IMR-90 (cell line): ENCODE data around the gene PATJ. TPM values are rescaled to one million over a fixed set of nuclear protein-coding genes. Genes with fewer than 3 reads are reported as not detected.

ENCODE experiments used
- ATAC-seq: fragments of 200-7000 bp; cut with Tn5 transposase; 2 replicates; pipeline ENCODE4 v1.9.1; 2020; ENCODE audit warnings: low read depth, mild to moderate bottlenecking, moderate library complexity
- BruUV-seq: library from RNA; stranded (reverse); fragments of 400-500 nt; replicated peaks from 2 replicates; lab custom pipeline; 2021; lab: Mats Ljungman, UMichigan
- CTCF ChIA-PET: fragments of 300-600 bp; formaldehyde crosslinking; extraction: SDS; loops from one replicate; lab custom pipeline; 2021; ENCODE audit warnings: antibody characterized with exemption; lab: Yijun Ruan, JAX
- POLR2A ChIA-PET: fragments of 300-600 bp; sonication (Branson Sonifier 250); formaldehyde crosslinking; loops from one replicate; lab custom pipeline; 2022; ENCODE audit warnings: antibody characterized with exemption; ENCODE audit not compliant: unreplicated experiment; lab: Charles Lee
- DNase-seq: peaks from one replicate; pipeline ENCODE4 v3.0.0; 2013
- H2AFZ ChIP-seq: replicated peaks from 2 replicates; pipeline ENCODE3; 2013; ENCODE audit warnings: low read length, mild to moderate bottlenecking; ENCODE audit not compliant: poor library complexity
- H2AK5ac ChIP-seq: 2 replicates; pipeline ENCODE4 v1.6.1; 2013; ENCODE audit warnings: low read depth, low read length, inconsistent platforms
- H2AK9ac ChIP-seq: replicated peaks from 2 replicates; pipeline ENCODE3; 2013; ENCODE audit warnings: mild to moderate bottlenecking, low read depth, low read length, moderate library complexity; ENCODE audit not compliant: poor library complexity
- H2BK120ac ChIP-seq: 2 replicates; pipeline ENCODE4 v1.6.1; 2013; ENCODE audit warnings: low read depth, low read length, inconsistent platforms
- H2BK15ac ChIP-seq: 3 replicates; pipeline ENCODE4 v1.6.1; 2013; ENCODE audit warnings: low read depth, low read length, inconsistent platforms
- H2BK20ac ChIP-seq: 2 replicates; pipeline ENCODE4 v1.6.1; 2013; ENCODE audit warnings: low read depth, mild to moderate bottlenecking, inconsistent platforms, low read length, moderate library complexity
- H2BK5ac ChIP-seq: 2 replicates; pipeline ENCODE4 v1.6.1; 2013; ENCODE audit warnings: mild to moderate bottlenecking, low read depth, low read length, inconsistent platforms; ENCODE audit not compliant: poor library complexity, severe bottlenecking
- H3K14ac ChIP-seq: replicated peaks from 2 replicates; pipeline ENCODE4 v1.6.1; 2013; ENCODE audit warnings: low read depth, low read length, inconsistent platforms
- H3K18ac ChIP-seq: 2 replicates; pipeline ENCODE4 v1.6.1; 2013; ENCODE audit warnings: low read depth, low read length, control low read depth
- H3K23ac ChIP-seq: 2 replicates; pipeline ENCODE4 v1.6.1; 2013; ENCODE audit warnings: low read depth, low read length, inconsistent platforms
- H3K27ac ChIP-seq: 2 replicates; pipeline ENCODE4 v1.5.1; 2013; ENCODE audit warnings: mild to moderate bottlenecking, control low read depth, low read length; ENCODE audit not compliant: insufficient read depth
- H3K27me3 ChIP-seq: 2 replicates; pipeline ENCODE4 v1.6.1; 2013; ENCODE audit warnings: low read length; ENCODE audit not compliant: control insufficient read depth, insufficient read depth
- H3K36me3 ChIP-seq: 2 replicates; pipeline ENCODE4 v1.6.1; 2013; ENCODE audit warnings: low read length, mixed read lengths; ENCODE audit not compliant: control insufficient read depth, insufficient read depth
- H3K4ac ChIP-seq: 2 replicates; pipeline ENCODE4 v1.6.1; 2013; ENCODE audit warnings: low read depth, low read length, inconsistent platforms
- H3K4me1 ChIP-seq: 2 replicates; pipeline ENCODE4 v1.6.1; 2013; ENCODE audit warnings: low read length, mixed read lengths; ENCODE audit not compliant: control insufficient read depth, insufficient read depth
- H3K4me2 ChIP-seq: 2 replicates; pipeline ENCODE4 v1.6.1; 2013; ENCODE audit warnings: low read depth, mild to moderate bottlenecking, control low read depth, low read length, moderate library complexity
- H3K4me3 ChIP-seq: 2 replicates; pipeline ENCODE4 v1.5.1; 2013; ENCODE audit warnings: low read depth, mild to moderate bottlenecking, control low read depth, low read length, moderate library complexity; ENCODE audit not compliant: insufficient read depth
- H3K56ac ChIP-seq: 2 replicates; pipeline ENCODE4 v1.6.1; 2013; ENCODE audit warnings: low read length, inconsistent platforms; ENCODE audit not compliant: insufficient read depth; ENCODE audit errors: extremely low read depth
- H3K79me1 ChIP-seq, 2 experiments: 2 replicates each; pipeline ENCODE4 v1.6.1; 2013; ENCODE audit warnings: low read length in 2 of 2, inconsistent platforms in 1 of 2, low read depth in 1 of 2
- H3K9ac ChIP-seq: 2 replicates; pipeline ENCODE4 v1.6.1; 2013; ENCODE audit warnings: low read depth, low read length, control low read depth
- H3K9me1 ChIP-seq: 2 replicates; pipeline ENCODE4 v1.6.1; 2013; ENCODE audit warnings: low read length, inconsistent platforms; ENCODE audit not compliant: insufficient read depth
- H3K9me3 ChIP-seq: 2 replicates; pipeline ENCODE4 v1.6.1; 2013; ENCODE audit warnings: low read length; ENCODE audit not compliant: control insufficient read depth, insufficient read depth
- H4K20me1 ChIP-seq: 2 replicates; pipeline ENCODE4 v1.6.1; 2013; ENCODE audit warnings: low read length, inconsistent platforms; ENCODE audit not compliant: insufficient read depth
- H4K5ac ChIP-seq: 2 replicates; pipeline ENCODE4 v1.6.1; 2013; ENCODE audit warnings: mild to moderate bottlenecking, low read depth, low read length, control low read depth
- H4K8ac ChIP-seq, 2 experiments: 2 replicates each; pipeline ENCODE4 v1.6.1; 2013; ENCODE audit warnings: low read depth in 2 of 2, low read length in 2 of 2, control low read depth in 1 of 2, inconsistent platforms in 1 of 2
- H4K91ac ChIP-seq: 2 replicates; pipeline ENCODE4 v1.6.1; 2013; ENCODE audit warnings: low read depth, low read length, inconsistent platforms; ENCODE audit not compliant: insufficient read depth
- BHLHE40 ChIP-seq: fragments of 150-350 bp; IDR thresholded peaks from 2 replicates; pipeline ENCODE4 v1.6.1; 2016; ENCODE audit warnings: mild to moderate bottlenecking, low read depth, low read length
- CEBPB ChIP-seq: IDR thresholded peaks from 2 replicates; pipeline ENCODE4 v1.6.1; 2012; ENCODE audit warnings: low read depth, low read length, improper control_type of control experiment
- CHD1 ChIP-seq: IDR thresholded peaks from 2 replicates; pipeline ENCODE4 v1.6.1; 2012; ENCODE audit warnings: low read depth, low read length, improper control_type of control experiment
- CTCF ChIP-seq: conservative IDR thresholded peaks from 2 replicates; pipeline ENCODE4 v1.5.1; 2012; ENCODE audit warnings: mild to moderate bottlenecking, low read depth, low read length, improper control_type of control experiment
- FOS ChIP-seq: fragments of 150-350 bp; IDR thresholded peaks from 2 replicates; pipeline ENCODE4 v1.6.1; 2016; ENCODE audit warnings: low read depth, low read length
- MAFK ChIP-seq: IDR thresholded peaks from 2 replicates; pipeline ENCODE4 v1.6.1; 2012; ENCODE audit warnings: low read depth, low read length, improper control_type of control experiment
- MAZ ChIP-seq: IDR thresholded peaks from 2 replicates; pipeline ENCODE4 v1.6.1; 2012; ENCODE audit warnings: low read depth, mild to moderate bottlenecking, low read length, improper control_type of control experiment, moderate library complexity, borderline replicate concordance
- MXI1 ChIP-seq: IDR thresholded peaks from 2 replicates; pipeline ENCODE4 v1.6.1; 2012; ENCODE audit warnings: low read depth, mild to moderate bottlenecking, low read length, moderate library complexity, borderline replicate concordance
- NFE2L2 ChIP-seq: fragments of 150-350 bp; IDR thresholded peaks from 2 replicates; pipeline ENCODE4 v1.6.1; 2016; ENCODE audit warnings: low read depth, mild to moderate bottlenecking, low read length
- POLR2A ChIP-seq: IDR thresholded peaks from 2 replicates; pipeline ENCODE4 v1.6.1; 2012; ENCODE audit warnings: mild to moderate bottlenecking, low read depth, low read length
- RAD21 ChIP-seq: IDR thresholded peaks from 2 replicates; pipeline ENCODE4 v1.6.1; 2012; ENCODE audit warnings: low read length, improper control_type of control experiment
- RCOR1 ChIP-seq: IDR thresholded peaks from 2 replicates; pipeline ENCODE4 v1.6.1; 2012; ENCODE audit warnings: mild to moderate bottlenecking, low read length, improper control_type of control experiment; ENCODE audit not compliant: insufficient replicate concordance
- RFX5 ChIP-seq: IDR thresholded peaks from 2 replicates; pipeline ENCODE4 v1.8.0; 2012; ENCODE audit warnings: low read depth, mild to moderate bottlenecking, low read length, moderate library complexity
- SMC3 ChIP-seq: fragments of 150-350 bp; IDR thresholded peaks from 2 replicates; pipeline ENCODE4 v1.6.1; 2016; ENCODE audit warnings: low read depth, mild to moderate bottlenecking, antibody characterized with exemption, low read length, moderate library complexity
- USF2 ChIP-seq: fragments of 150-350 bp; IDR thresholded peaks from 2 replicates; pipeline ENCODE4 v1.6.1; 2017; ENCODE audit warnings: mild to moderate bottlenecking, antibody characterized with exemption, low read length, low read depth
- WGBS, 2 experiments: methylation state at CpG; one replicate each; pipeline versions ENCODE4 v1.1.5 to v1.1.7; 2013; ENCODE audit warnings: missing lambda C conversion rate in 2 of 2; ENCODE audit not compliant: insufficient read length in 1 of 2; ENCODE audit errors: extremely low coverage in 2 of 2; 5-methylcytosine and 5-hydroxymethylcytosine counted together
- dilution Hi-C: fragments of 300-500 bp; cut with HindIII; formaldehyde crosslinking; loops from one replicate; pipeline ENCODE4 v1.14.3; 2018; ENCODE audit warnings: low sequenced_read_pairs; ENCODE audit not compliant: unreplicated experiment
- in situ Hi-C: fragments of 300-500 bp; cut with MboI; formaldehyde crosslinking; loops from 3 replicates; pipeline ENCODE4 v1.14.3; 2019; ENCODE audit warnings: low sequenced_read_pairs, inconsistent platforms, mixed read lengths
- intact Hi-C: fragments of 100-400 bp; cut with micrococcal nuclease; formaldehyde crosslinking; loops from 2 replicates; pipeline ENCODE4 v1.10.0; 2022
- polyA plus RNA-seq, 3 experiments: library from polyadenylated mRNA; depleted of rRNA; stranded (reverse); fragments of >200 nt; gene quantifications; 2 replicates each; pipeline ENCODE4 v1.2.3, GENCODE V29; 2012; ENCODE audit warnings: low replicate concordance in 1 of 3
- total RNA-seq: library from RNA; depleted of rRNA; stranded (reverse); fragments of >200 nt; gene quantifications from 2 replicates; pipeline ENCODE4 v1.2.3, GENCODE V29; 2012
- TF ChIP-seq, protein P1 (sequence below): fragments of 150-350 bp; IDR thresholded peaks from 2 replicates; pipeline ENCODE4 v1.6.1; 2016; ENCODE audit warnings: low read depth, mild to moderate bottlenecking, low read length, moderate library complexity, borderline replicate concordance

Gene PATJ
- total and polyA plus RNA-seq, 2 of the 4 experiments (the other 2 are of a cell fraction): 2.0 to 3.4 TPM

DNA sequence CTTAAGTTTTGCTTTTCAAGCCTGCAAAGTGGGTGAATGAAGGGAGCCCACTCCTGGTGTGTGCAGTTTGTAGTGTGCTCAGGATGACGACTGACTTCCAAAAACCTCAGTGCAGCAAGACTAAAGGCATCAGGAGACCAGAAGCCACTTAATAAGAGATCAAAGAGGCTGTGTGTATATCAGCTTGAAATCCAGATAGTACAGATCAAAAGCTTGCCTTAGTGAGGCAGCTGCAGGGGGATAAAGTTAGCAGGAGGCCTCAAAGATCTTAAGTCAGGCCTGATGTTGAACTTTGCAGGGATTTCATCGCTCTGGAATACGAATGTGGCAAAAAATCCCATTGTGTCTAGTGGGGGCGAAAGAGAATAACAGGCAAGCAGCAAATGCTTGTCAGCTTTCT lies 99.8 kb downstream of the PATJ start:
- H2BK120ac ChIP-seq: 0 out of 2 replicates have a peak overlapping the region, but pooled peaks have one; percentile 12
- H3K27me3 ChIP-seq: no peaks in the 10 kb centered on the region
- H3K4me2 ChIP-seq: no peak overlapping the region
- 86% methylated on average over 2 of the region's 4 CpGs; no CpG with 5 or more reads in 1 of the 2 experiments for WGBS, 2 experiments
- no peak overlapping the region; a peak in 1 of 4 replicates for H4K8ac ChIP-seq
- BruUV-seq: no TSS peak
- 0 out of 2 replicates have a peak, but pooled peaks cover 3% of the 10 kb centered on the region for H3K9me1 ChIP-seq
- dilution Hi-C loops: no loop called here
- H3K14ac ChIP-seq: peak overlapping the region; percentile 10; the same call in 1 of the 2 replicates
- POLR2A ChIA-PET: no interaction called here
- H3K9ac ChIP-seq: no peak overlapping the region
- CTCF ChIA-PET: interaction anchor here (0.6 kb wide), 1 partner anchor 673 kb away, joined by 3 read pairs; no protein-coding TSS in a partner anchor
- H2AK9ac ChIP-seq: no peak overlapping the region
- no peak overlapping the region for H3K4me3 ChIP-seq
- no peak for DNase-seq
- no peak overlapping the region for H2AK5ac ChIP-seq
- in situ Hi-C loops: loop anchor here (5.0 to 10.0 kb wide), 2 partner anchors 120 to 867 kb away; no protein-coding TSS in a partner anchor
- H4K91ac ChIP-seq: no peak overlapping the region
- no peaks in the 10 kb centered on the region for H3K9me3 ChIP-seq
- TF ChIP-seq MXI1 (no peak), CTCF (no peak), RFX5 (no peak), FOS (no peak), CEBPB (no peak), RCOR1 (no peak), BHLHE40 (no peak), MAZ (no peak), CHD1 (no peak), RAD21 (no peak), SMC3 (no peak), USF2 (no peak), NFE2L2 (no peak), MAFK (no peak), POLR2A (no peak)
- TF ChIP-seq, protein P1, sequence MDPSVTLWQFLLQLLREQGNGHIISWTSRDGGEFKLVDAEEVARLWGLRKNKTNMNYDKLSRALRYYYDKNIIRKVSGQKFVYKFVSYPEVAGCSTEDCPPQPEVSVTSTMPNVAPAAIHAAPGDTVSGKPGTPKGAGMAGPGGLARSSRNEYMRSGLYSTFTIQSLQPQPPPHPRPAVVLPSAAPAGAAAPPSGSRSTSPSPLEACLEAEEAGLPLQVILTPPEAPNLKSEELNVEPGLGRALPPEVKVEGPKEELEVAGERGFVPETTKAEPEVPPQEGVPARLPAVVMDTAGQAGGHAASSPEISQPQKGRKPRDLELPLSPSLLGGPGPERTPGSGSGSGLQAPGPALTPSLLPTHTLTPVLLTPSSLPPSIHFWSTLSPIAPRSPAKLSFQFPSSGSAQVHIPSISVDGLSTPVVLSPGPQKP: no peak
- H3K18ac ChIP-seq: no peak overlapping the region
- no peak for ATAC-seq
- H3K4me1 ChIP-seq: peaks cover 8% of the 10 kb centered on the region
- intact Hi-C loops: no loop called here
- no peak overlapping the region for H3K23ac ChIP-seq
- H2AFZ ChIP-seq: peak overlapping the region; percentile 5
- no peaks in the 10 kb centered on the region for H3K79me1 ChIP-seq
- no peak overlapping the region for H2BK15ac ChIP-seq
- no peak overlapping the region for H3K4ac ChIP-seq
- no peaks in the 10 kb centered on the region for H4K20me1 ChIP-seq
- no peak overlapping the region for H2BK5ac ChIP-seq
- H3K27ac ChIP-seq: no peak overlapping the region
- H3K56ac ChIP-seq: no peak overlapping the region
- H4K5ac ChIP-seq: no peak overlapping the region
- no peak overlapping the region for H2BK20ac ChIP-seq
- no peaks in the 10 kb centered on the region for H3K36me3 ChIP-seq
